ENCODE data around the gene MYRIP. TPM values are rescaled to one million over a fixed set of nuclear protein-coding genes. Genes with fewer than 3 reads are reported as not detected.

Gene MYRIP
- total and polyA plus RNA-seq, 5 donors from 2014 or later: not detected

DNA sequence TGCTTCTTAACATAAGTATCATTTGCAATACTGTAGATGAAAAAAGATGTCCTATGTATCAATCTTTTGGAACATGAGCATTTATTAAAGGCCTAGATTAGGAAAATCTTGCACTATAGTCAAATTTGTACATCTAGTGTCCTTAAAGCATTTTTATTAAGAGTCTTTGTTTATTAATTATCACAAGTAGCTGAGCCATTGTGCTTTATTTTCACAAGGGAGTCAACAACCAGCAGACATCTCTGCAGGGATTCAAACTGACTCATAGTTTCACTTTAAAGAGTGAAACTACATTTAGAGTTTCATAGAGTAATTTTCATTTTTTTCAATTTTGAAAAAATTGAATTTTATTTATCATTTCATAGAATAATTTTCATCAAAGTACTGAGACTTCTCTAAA, 405.6 kb downstream of the MYRIP start:
- H3K36me3 ChIP-seq (ENCODE audit: control insufficient read depth, insufficient read depth, low read length): no peaks in the 10 kb centered on the region
- Mint-ChIP-seq H3K27ac (no peak overlapping the region), H3K4me3 (no peak overlapping the region), H3K36me3 (no peaks in the 10 kb centered on the region), H3K4me1 (no peaks in the 10 kb centered on the region), H3K27me3 (no peaks in the 10 kb centered on the region), H3K9me3 (peaks cover 0 to 2% (median 0%) of the 10 kb centered on the region in 7 donors)
- no peak overlapping the region for H3K27ac ChIP-seq (ENCODE audit: insufficient read depth, low read length, poor library complexity, severe bottlenecking)
- ATAC-seq (ENCODE audit: low read depth in 2 of 2) (no peak), DNase-seq (no peak)
- no peaks in the 10 kb centered on the region for H3K9me3 ChIP-seq (ENCODE audit: control insufficient read depth in 2 of 2, low read length in 2 of 2)
- H3K4me1 ChIP-seq (ENCODE audit: control insufficient read depth, insufficient read depth, low read length, poor library complexity, severe bottlenecking): no peaks in the 10 kb centered on the region
- no peaks in the 10 kb centered on the region for H3K27me3 ChIP-seq (ENCODE audit: control insufficient read depth, insufficient read depth, low read length)
- no peak overlapping the region for H3K4me3 ChIP-seq (ENCODE audit: low read depth, low read length)

DNA sequence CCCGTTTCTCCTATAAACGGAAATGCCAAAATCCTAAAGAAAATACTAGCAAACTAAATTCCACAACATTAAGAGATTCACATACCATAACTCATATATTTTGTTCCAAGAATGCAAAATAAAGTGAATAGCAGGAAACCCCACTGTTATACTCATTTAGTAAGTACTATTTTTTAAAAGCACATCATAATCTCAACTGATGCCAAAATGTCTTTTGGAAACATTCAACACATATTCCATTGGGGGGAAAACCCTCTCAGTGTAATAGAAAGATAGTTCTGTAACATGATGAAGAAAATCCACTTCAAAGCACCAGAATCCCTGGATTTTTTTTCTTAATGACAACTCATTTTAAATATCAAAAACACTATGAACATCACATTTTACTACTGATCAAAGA, 407.1 kb downstream of the MYRIP start:
- no peaks in the 10 kb centered on the region for H3K4me1 Mint-ChIP-seq

DNA sequence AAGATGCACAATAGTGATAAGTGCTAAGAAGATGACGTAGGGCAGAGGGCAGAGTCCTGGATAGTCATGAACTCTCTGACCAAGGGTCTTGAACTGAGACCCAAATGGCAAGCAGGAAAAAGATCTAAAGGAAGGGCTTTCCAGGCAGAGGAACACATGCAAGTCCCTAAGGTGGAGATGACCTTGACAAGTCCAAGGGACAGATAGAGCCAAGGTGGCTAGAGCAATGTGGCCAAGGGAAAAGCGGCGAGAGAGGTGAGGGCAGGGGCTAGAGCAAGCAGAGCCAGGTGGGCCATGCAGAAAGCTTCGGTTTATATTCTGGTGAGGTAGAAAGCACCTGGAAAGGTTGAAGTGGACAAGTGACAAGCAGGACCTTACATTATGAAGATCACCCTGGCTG, 414.4 kb downstream of the MYRIP start:
- no peaks in the 10 kb centered on the region for H3K36me3 ChIP-seq (ENCODE audit: control insufficient read depth, insufficient read depth, low read length)
- H3K27ac ChIP-seq (ENCODE audit: insufficient read depth, low read length, poor library complexity, severe bottlenecking): no peak overlapping the region
- Mint-ChIP-seq H3K27ac (no peak overlapping the region), H3K9me3 (peaks cover 0 to 6% (median 0%) of the 10 kb centered on the region in 7 donors), H3K4me3 (no peak overlapping the region), H3K4me1 (no peaks in the 10 kb centered on the region), H3K27me3 (no peaks in the 10 kb centered on the region), H3K36me3 (peaks cover 4% of the 10 kb centered on the region)
- H3K4me1 ChIP-seq (ENCODE audit: control insufficient read depth, insufficient read depth, low read length, poor library complexity, severe bottlenecking): no peaks in the 10 kb centered on the region
- no peaks in the 10 kb centered on the region for H3K9me3 ChIP-seq (ENCODE audit: control insufficient read depth in 2 of 2, low read length in 2 of 2)
- ATAC-seq (ENCODE audit: low read depth in 2 of 2): no peak
- no peaks in the 10 kb centered on the region for H3K27me3 ChIP-seq (ENCODE audit: control insufficient read depth, insufficient read depth, low read length)
- no peak for DNase-seq
- H3K4me3 ChIP-seq (ENCODE audit: low read depth, low read length): no peak overlapping the region

More for the DNA sequence above, 407.1 kb downstream of the MYRIP start:
- H3K36me3 Mint-ChIP-seq: no peaks in the 10 kb centered on the region
- H3K27me3 Mint-ChIP-seq: no peaks in the 10 kb centered on the region
- no peak overlapping the region for H3K27ac Mint-ChIP-seq
- no peak overlapping the region for H3K4me3 Mint-ChIP-seq
- ATAC-seq (ENCODE audit: low read depth in 2 of 2) (no peak), DNase-seq (no peak)
- Histone ChIP-seq H3K4me1 (ENCODE audit: control insufficient read depth, insufficient read depth, low read length, poor library complexity, severe bottlenecking) (no peaks in the 10 kb centered on the region), H3K4me3 (ENCODE audit: low read depth, low read length) (no peak overlapping the region), H3K27ac (ENCODE audit: insufficient read depth, low read length, poor library complexity, severe bottlenecking) (no peak overlapping the region), H3K36me3 (ENCODE audit: control insufficient read depth, insufficient read depth, low read length) (no peaks in the 10 kb centered on the region), H3K9me3 (ENCODE audit: control insufficient read depth in 2 of 2, low read length in 2 of 2) (no peaks in the 10 kb centered on the region), H3K27me3 (ENCODE audit: control insufficient read depth, insufficient read depth, low read length) (no peaks in the 10 kb centered on the region)
- peaks cover 0 to 2% (median 0%) of the 10 kb centered on the region in 7 donors for H3K9me3 Mint-ChIP-seq

DNA sequence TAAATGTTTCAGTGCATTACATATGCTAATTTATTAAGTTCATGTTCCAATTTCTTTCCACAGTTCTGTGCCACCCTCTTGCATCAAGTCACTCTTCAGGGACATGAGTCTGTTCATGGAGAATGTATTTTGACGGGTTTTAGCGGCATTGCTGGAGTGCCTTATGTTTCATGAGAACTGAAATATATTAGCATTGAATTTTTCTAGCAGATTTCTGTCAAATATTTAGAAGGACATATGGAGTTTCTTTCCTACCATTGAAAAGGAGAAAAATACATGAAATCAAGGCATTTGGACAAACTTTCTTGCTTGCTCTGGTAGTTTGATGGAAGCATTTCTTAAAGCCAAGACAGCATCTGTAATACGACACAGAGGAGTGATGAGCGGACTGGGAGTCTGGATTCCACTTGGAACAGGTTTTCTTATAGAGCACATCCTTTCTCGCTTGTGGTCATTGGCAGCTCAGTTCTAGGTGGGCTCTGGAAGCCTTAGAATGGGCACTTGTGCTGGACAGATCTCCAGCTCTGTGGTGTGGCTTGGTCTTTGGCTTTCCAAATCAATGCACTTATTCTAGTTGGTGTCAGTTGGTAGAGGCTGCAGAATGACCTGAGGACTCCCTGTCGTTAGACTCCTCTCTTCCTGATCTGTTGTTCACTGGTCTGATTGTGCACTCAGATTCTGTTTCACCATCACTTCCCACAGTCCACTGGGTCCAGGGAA, 415.5 kb downstream of the MYRIP start:
- ATAC-seq (ENCODE audit: low read depth in 2 of 2): no peak
- no peaks in the 10 kb centered on the region for H3K4me1 Mint-ChIP-seq
- Histone ChIP-seq H3K36me3 (ENCODE audit: control insufficient read depth, insufficient read depth, low read length) (no peaks in the 10 kb centered on the region), H3K27ac (ENCODE audit: insufficient read depth, low read length, poor library complexity, severe bottlenecking) (no peak overlapping the region), H3K4me3 (ENCODE audit: low read depth, low read length) (no peak overlapping the region), H3K27me3 (ENCODE audit: control insufficient read depth, insufficient read depth, low read length) (no peaks in the 10 kb centered on the region), H3K4me1 (ENCODE audit: control insufficient read depth, insufficient read depth, low read length, poor library complexity, severe bottlenecking) (no peaks in the 10 kb centered on the region), H3K9me3 (ENCODE audit: control insufficient read depth in 2 of 2, low read length in 2 of 2) (no peaks in the 10 kb centered on the region)
- peaks cover 0 to 6% (median 0%) of the 10 kb centered on the region in 7 donors for H3K9me3 Mint-ChIP-seq
- DNase-seq: no peak
- H3K4me3 Mint-ChIP-seq: no peak overlapping the region
- no peaks in the 10 kb centered on the region for H3K27me3 Mint-ChIP-seq
- H3K27ac Mint-ChIP-seq: no peak overlapping the region
- peaks cover 4% of the 10 kb centered on the region for H3K36me3 Mint-ChIP-seq

DNA sequence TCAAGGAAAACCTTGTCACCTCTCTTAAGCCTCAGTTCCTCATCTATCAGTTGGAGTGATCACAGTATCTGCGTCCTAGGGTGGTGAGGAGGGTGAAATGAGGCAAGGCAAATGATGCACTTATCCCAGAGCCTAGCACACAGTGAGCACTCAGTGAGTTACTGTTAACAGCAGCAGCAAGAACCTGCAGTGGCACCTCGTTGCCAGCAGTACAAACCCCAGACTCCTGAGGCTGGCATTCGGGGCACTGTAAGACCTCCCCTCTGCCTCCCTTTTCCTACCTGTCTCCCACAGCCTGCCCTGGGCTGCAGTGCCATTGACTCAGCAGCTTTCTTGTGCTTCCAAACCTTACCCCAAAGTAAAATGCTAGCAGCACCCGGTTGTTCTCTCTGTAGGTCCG, 417.2 kb downstream of the MYRIP start:
- no peak for ATAC-seq (ENCODE audit: low read depth in 2 of 2)
- peaks cover 4% of the 10 kb centered on the region for H3K36me3 Mint-ChIP-seq
- H3K36me3 ChIP-seq (ENCODE audit: control insufficient read depth, insufficient read depth, low read length): no peaks in the 10 kb centered on the region
- no peaks in the 10 kb centered on the region for H3K27me3 ChIP-seq (ENCODE audit: control insufficient read depth, insufficient read depth, low read length)
- no peaks in the 10 kb centered on the region for H3K27me3 Mint-ChIP-seq
- no peak overlapping the region for H3K27ac Mint-ChIP-seq
- H3K4me3 ChIP-seq (ENCODE audit: low read depth, low read length): no peak overlapping the region
- no peak overlapping the region for H3K4me3 Mint-ChIP-seq
- peaks cover 0 to 5% (median 0%) of the 10 kb centered on the region in 7 donors for H3K9me3 Mint-ChIP-seq
- H3K4me1 Mint-ChIP-seq: no peaks in the 10 kb centered on the region
- H3K9me3 ChIP-seq (ENCODE audit: control insufficient read depth in 2 of 2, low read length in 2 of 2): no peaks in the 10 kb centered on the region
- H3K4me1 ChIP-seq (ENCODE audit: control insufficient read depth, insufficient read depth, low read length, poor library complexity, severe bottlenecking): no peaks in the 10 kb centered on the region
- no peak overlapping the region for H3K27ac ChIP-seq (ENCODE audit: insufficient read depth, low read length, poor library complexity, severe bottlenecking)
- no peak for DNase-seq

DNA sequence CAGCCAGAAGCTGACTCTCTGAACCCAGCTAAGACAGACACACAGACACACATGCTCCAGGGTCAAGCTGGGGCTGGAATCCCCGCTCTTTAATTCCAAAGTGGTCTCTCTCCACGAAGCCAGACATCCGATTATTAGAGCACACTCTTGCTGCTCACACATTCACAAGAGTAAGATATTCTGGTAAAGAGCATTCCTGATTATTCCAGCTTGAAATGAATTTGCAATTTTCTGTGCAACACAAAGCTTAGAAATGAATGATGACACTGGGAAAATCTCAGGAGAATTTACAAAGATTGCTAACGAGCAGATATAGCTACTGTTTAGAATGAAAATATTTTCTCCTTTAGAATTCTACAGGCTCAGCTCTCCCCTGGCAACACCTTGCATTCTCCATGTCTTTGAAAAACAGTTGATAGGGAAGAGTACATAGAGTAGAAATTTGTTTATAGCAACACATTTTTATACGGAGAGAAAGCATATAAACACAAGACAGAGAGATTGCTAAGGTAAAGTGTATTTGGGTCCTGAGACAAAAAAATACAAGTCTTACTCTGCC, 419.5 kb downstream of the MYRIP start:
- Histone ChIP-seq H3K4me3 (ENCODE audit: low read depth, low read length) (no peak overlapping the region), H3K9me3 (ENCODE audit: control insufficient read depth in 2 of 2, low read length in 2 of 2) (no peaks in the 10 kb centered on the region), H3K27me3 (ENCODE audit: control insufficient read depth, insufficient read depth, low read length) (no peaks in the 10 kb centered on the region), H3K36me3 (ENCODE audit: control insufficient read depth, insufficient read depth, low read length) (no peaks in the 10 kb centered on the region), H3K27ac (ENCODE audit: insufficient read depth, low read length, poor library complexity, severe bottlenecking) (no peak overlapping the region), H3K4me1 (ENCODE audit: control insufficient read depth, insufficient read depth, low read length, poor library complexity, severe bottlenecking) (no peaks in the 10 kb centered on the region)
- Mint-ChIP-seq H3K36me3 (peaks cover under 1% of the 10 kb centered on the region), H3K4me1 (no peaks in the 10 kb centered on the region), H3K9me3 (peaks cover 0 to 2% (median 0%) of the 10 kb centered on the region in 7 donors), H3K4me3 (no peak overlapping the region), H3K27ac (no peak overlapping the region), H3K27me3 (no peaks in the 10 kb centered on the region)
- DNase-seq: no peak
- no peak for ATAC-seq (ENCODE audit: low read depth in 2 of 2)

DNA sequence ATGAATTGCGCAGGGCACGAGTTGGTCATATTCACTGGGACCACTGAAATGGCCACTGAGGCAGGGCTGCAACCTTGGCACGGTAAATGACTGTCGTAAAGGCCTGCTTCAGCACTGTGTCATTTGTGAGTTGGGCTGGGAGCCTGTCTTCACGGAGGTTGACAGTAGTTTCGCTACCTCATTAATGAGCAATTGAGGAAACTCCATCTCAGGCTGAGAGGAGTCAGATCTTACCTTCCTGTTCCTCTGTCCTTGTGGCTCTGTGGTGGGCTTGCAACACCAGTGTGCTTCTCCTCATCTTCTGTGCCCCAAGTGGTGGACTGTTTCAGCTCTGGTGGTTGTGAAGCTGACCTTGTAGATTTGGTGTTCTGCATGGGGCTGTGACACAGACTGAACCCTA, 420.0 kb downstream of the MYRIP start:
- H3K27me3 ChIP-seq (ENCODE audit: control insufficient read depth, insufficient read depth, low read length): no peaks in the 10 kb centered on the region
- no peak overlapping the region for H3K27ac ChIP-seq (ENCODE audit: insufficient read depth, low read length, poor library complexity, severe bottlenecking)
- no peak overlapping the region for H3K4me3 ChIP-seq (ENCODE audit: low read depth, low read length)
- no peaks in the 10 kb centered on the region for H3K36me3 Mint-ChIP-seq
- H3K27me3 Mint-ChIP-seq: no peaks in the 10 kb centered on the region
- ATAC-seq (ENCODE audit: low read depth in 2 of 2) (no peak), DNase-seq (no peak)
- no peaks in the 10 kb centered on the region for H3K4me1 ChIP-seq (ENCODE audit: control insufficient read depth, insufficient read depth, low read length, poor library complexity, severe bottlenecking)
- H3K36me3 ChIP-seq (ENCODE audit: control insufficient read depth, insufficient read depth, low read length): no peaks in the 10 kb centered on the region
- no peak overlapping the region for H3K4me3 Mint-ChIP-seq
- H3K27ac Mint-ChIP-seq: no peak overlapping the region
- no peaks in the 10 kb centered on the region for H3K9me3 ChIP-seq (ENCODE audit: control insufficient read depth in 2 of 2, low read length in 2 of 2)
- H3K4me1 Mint-ChIP-seq: no peaks in the 10 kb centered on the region
- peaks cover 0 to 2% (median 0%) of the 10 kb centered on the region in 7 donors for H3K9me3 Mint-ChIP-seq

DNA sequence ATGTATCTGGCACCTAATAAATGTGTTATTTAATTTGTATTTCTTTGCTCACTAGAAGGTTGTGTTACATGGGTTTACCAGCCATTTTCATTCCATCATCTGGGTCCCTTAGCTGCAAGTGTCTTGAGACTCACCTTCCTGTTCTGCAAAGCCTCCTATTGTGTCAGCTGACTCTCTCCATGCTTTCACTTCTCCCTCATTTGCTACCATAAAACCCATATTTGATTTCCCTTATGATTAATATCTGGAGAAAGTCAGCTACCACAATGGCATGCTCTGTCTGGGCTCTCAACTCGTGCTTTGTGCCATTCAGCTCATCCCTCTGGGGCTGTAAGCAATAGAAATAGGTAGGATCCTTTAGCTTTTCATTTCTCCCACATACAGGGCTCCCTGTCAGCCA, 420.6 kb downstream of the MYRIP start:
- H3K4me1 Mint-ChIP-seq: no peaks in the 10 kb centered on the region
- H3K4me3 Mint-ChIP-seq: no peak overlapping the region

More for the DNA sequence above, 420.6 kb downstream of the MYRIP start:
- ATAC-seq (ENCODE audit: low read depth in 2 of 2) (no peak), DNase-seq (no peak)
- no peaks in the 10 kb centered on the region for H3K4me1 ChIP-seq (ENCODE audit: control insufficient read depth, insufficient read depth, low read length, poor library complexity, severe bottlenecking)
- no peak overlapping the region for H3K27ac ChIP-seq (ENCODE audit: insufficient read depth, low read length, poor library complexity, severe bottlenecking)
- H3K27me3 Mint-ChIP-seq: no peaks in the 10 kb centered on the region
- no peaks in the 10 kb centered on the region for H3K36me3 ChIP-seq (ENCODE audit: control insufficient read depth, insufficient read depth, low read length)
- no peaks in the 10 kb centered on the region for H3K27me3 ChIP-seq (ENCODE audit: control insufficient read depth, insufficient read depth, low read length)
- H3K4me3 ChIP-seq (ENCODE audit: low read depth, low read length): no peak overlapping the region
- H3K9me3 Mint-ChIP-seq: peaks cover 0 to 2% (median 0%) of the 10 kb centered on the region in 7 donors
- H3K36me3 Mint-ChIP-seq: no peaks in the 10 kb centered on the region
- no peak overlapping the region for H3K27ac Mint-ChIP-seq
- H3K9me3 ChIP-seq (ENCODE audit: control insufficient read depth in 2 of 2, low read length in 2 of 2): no peaks in the 10 kb centered on the region

All from CD4-positive, CD25-positive, alpha-beta regulatory T cell (primary cell).